A549 (cell line): ENCODE results near the gene SMARCB1. TPM values are rescaled to one million over a fixed set of nuclear protein-coding genes. Genes with fewer than 3 reads are reported as not detected.

Experiments used
- ATAC-seq, 2 experiments: fragments of 200-7000 bp in 1 of 2; fragments of >200 bp in 1 of 2; cut with Nextera tagmentation in 1 of 2; cut with Tn5 transposase in 1 of 2; 3 replicates each; pipeline versions ENCODE4 v1.8.0 to v1.9.1; 2018 to 2020; ENCODE audit warnings: mild to moderate bottlenecking in 1 of 2, moderate library complexity in 1 of 2
- CTCF ChIA-PET: fragments of 300-600 bp; sonication (Branson Sonifier 250); formaldehyde crosslinking; extraction: SDS; loops from one replicate; lab custom pipeline; 2021; ENCODE audit warnings: antibody characterized with exemption, inconsistent platforms; lab: Yijun Ruan, JAX
- POLR2A ChIA-PET: fragments of 350-600 bp; formaldehyde crosslinking; extraction: SDS; loops from one replicate; lab custom pipeline; 2021; ENCODE audit warnings: antibody characterized with exemption, inconsistent platforms; lab: Yijun Ruan, JAX
- DNase-seq, 2 experiments: peaks; one replicate each; pipeline versions ENCODE4 v3.0.0 to v3.0.0-alpha.2; 2011 to 2016; ENCODE audit warnings: low read depth in 1 of 2, low spot score in 1 of 2
- FAIRE-seq: peaks from 2 replicates; lab custom pipeline; 2011; peaks lifted over from hg19 to GRCh38; lab: Jason Lieb, UNC
- H3K27ac ChIP-seq, 2 experiments: fragments of >200 bp; sonication (Bioruptor Twin); formaldehyde crosslinking; 3 replicates each; pipeline ENCODE4 v1.5.1; 2016 to 2017
- H3K4me1 ChIP-seq: fragments of >200 bp; sonication (Bioruptor Twin); formaldehyde crosslinking; 3 replicates; pipeline ENCODE4 v1.6.1; 2016
- H3K4me2 ChIP-seq: fragments of >200 bp; sonication (Bioruptor Twin); formaldehyde crosslinking; 3 replicates; pipeline ENCODE4 v1.6.1; 2016
- H3K4me3 ChIP-seq: fragments of >200 bp; sonication (Bioruptor Twin); formaldehyde crosslinking; 3 replicates; pipeline ENCODE4 v1.5.1; 2016
- H3K9me3 ChIP-seq: fragments of >200 bp; sonication (Bioruptor Twin); formaldehyde crosslinking; 3 replicates; pipeline ENCODE4 v1.6.1; 2016
- CHD4 ChIP-seq: fragments of 200-600 bp; sonication (generic); IDR thresholded peaks from 2 replicates; pipeline ENCODE4 v1.6.1; 2016; ENCODE audit warnings: antibody characterized with exemption, mild to moderate bottlenecking, borderline replicate concordance
- EHMT2 ChIP-seq: fragments of 200-600 bp; sonication (generic); IDR thresholded peaks from 2 replicates; pipeline ENCODE4 v1.6.1; 2016; ENCODE audit warnings: antibody characterized with exemption, low read depth, mild to moderate bottlenecking, moderate library complexity
- HOXB13 ChIP-seq: fragments of 250-450 bp; sonication (Bioruptor Pico); IDR thresholded peaks from 2 replicates; pipeline ENCODE4 v1.5.0; 2020; ENCODE audit warnings: low read depth, mild to moderate bottlenecking, moderate library complexity
- MAZ ChIP-seq: fragments of 150-350 bp; IDR thresholded peaks from 2 replicates; pipeline ENCODE4 v1.6.1; 2014; ENCODE audit warnings: antibody characterized with exemption, low read depth, low read length, borderline replicate concordance
- SMC3 ChIP-seq: fragments of >200 bp; sonication (Bioruptor Twin); formaldehyde crosslinking; IDR thresholded peaks from 3 replicates; pipeline ENCODE4 v1.6.1; 2018; ENCODE audit warnings: inconsistent platforms
- ZFP36 ChIP-seq: fragments of 450-650 bp; IDR thresholded peaks from 2 replicates; pipeline ENCODE4 v1.6.1; 2014; ENCODE audit warnings: borderline replicate concordance; ENCODE audit not compliant: partially characterized antibody
- WGBS: methylation state at CpG from one replicate; pipeline ENCODE4 v1.1.6; 2017; ENCODE audit errors: missing lambda C conversion rate; 5-methylcytosine and 5-hydroxymethylcytosine counted together
- polyA plus RNA-seq, 4 experiments: library from polyadenylated mRNA; depleted of rRNA in 3 of 4; stranded (reverse); fragments of >200 nt; fragmentation: RNase III in 1 of 4; extraction: RNeasy Plus Mini Kit Qiagen cat#74134 plus additional on column Dnase treatment in 1 of 4; gene quantifications; 2 replicates in 3 of 4; 3 replicates in 1 of 4; pipeline ENCODE4 v1.2.3, GENCODE V29; 2011 to 2017
- TF ChIP-seq, protein P1 (sequence below): IDR thresholded peaks from 2 replicates; pipeline ENCODE4 v1.6.1; 2012
- TF ChIP-seq, protein P2 (sequence below): IDR thresholded peaks from 2 replicates; pipeline ENCODE4 v1.6.1; 2012; ENCODE audit warnings: low read depth, borderline replicate concordance

SMARCB1 gene
- polyA plus RNA-seq, 2 of the 4 experiments (the other 2 are of a cell fraction) = 65.6 to 133 TPM

DNA sequence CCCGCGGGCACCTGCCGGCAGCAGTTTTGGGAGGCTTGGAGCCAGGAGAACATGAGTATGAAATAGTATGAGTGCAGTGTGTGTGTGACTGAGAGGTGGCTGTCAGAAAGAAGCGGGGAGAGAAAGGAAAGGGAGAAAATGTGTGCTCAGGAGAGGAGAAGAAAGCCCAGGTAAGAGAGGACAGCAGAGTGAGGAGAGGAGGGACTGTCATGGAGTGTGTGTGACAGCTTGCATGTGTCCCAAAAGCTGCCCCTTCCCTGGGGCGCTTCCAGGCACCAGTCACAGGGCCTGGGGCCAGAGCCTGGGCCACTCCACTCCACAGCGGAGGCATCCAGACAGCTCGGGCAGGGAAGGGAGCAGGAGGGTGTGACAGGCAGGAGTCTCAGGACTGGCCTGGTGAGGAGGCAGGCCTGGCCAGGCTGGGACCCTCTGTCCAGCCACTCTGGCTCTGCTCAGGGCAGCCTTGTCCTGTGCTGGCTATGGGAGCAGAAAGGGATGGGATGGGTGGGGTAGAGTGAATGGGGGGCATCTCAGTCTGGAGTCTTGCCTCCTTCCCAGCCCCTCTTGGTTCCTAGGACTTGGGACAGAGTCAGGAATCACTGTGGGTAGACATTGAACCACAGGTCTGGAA lies 13.2 kb upstream of the SMARCB1 start:
- DNase-seq (no peak), FAIRE-seq (no peak)
- H3K4me3 ChIP-seq = no peak overlapping the region
- CTCF ChIA-PET = interaction anchor here (1.2 to 16.9 kb wide), 3 partner anchors 15 to 75 kb away, joined by 3 to 175 read pairs (median 4); no protein-coding TSS in a partner anchor
- no peak overlapping the region for H3K4me2 ChIP-seq
- H3K9me3 ChIP-seq = no peaks in the 10 kb centered on the region
- H3K27ac ChIP-seq = no peak overlapping the region
- TF ChIP-seq, protein P1, sequence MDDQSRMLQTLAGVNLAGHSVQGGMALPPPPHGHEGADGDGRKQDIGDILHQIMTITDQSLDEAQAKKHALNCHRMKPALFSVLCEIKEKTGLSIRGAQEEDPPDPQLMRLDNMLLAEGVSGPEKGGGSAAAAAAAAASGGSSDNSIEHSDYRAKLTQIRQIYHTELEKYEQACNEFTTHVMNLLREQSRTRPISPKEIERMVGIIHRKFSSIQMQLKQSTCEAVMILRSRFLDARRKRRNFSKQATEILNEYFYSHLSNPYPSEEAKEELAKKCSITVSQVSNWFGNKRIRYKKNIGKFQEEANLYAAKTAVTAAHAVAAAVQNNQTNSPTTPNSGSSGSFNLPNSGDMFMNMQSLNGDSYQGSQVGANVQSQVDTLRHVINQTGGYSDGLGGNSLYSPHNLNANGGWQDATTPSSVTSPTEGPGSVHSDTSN = no peak
- no peak for TF ChIP-seq SMC3
- TF ChIP-seq, protein P2, sequence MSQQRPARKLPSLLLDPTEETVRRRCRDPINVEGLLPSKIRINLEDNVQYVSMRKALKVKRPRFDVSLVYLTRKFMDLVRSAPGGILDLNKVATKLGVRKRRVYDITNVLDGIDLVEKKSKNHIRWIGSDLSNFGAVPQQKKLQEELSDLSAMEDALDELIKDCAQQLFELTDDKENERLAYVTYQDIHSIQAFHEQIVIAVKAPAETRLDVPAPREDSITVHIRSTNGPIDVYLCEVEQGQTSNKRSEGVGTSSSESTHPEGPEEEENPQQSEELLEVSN = no peak
- TF ChIP-seq, all 56 proteins: peak for 0
- POLR2A ChIA-PET = no interaction called here
- H3K4me1 ChIP-seq = peaks cover 21% of the 10 kb centered on the region
- peak in 1 of 2 experiments; percentile 25; a peak in 3 of 6 replicates for ATAC-seq
- 85% methylated on average over 7 of the region's 7 CpGs for WGBS

DNA sequence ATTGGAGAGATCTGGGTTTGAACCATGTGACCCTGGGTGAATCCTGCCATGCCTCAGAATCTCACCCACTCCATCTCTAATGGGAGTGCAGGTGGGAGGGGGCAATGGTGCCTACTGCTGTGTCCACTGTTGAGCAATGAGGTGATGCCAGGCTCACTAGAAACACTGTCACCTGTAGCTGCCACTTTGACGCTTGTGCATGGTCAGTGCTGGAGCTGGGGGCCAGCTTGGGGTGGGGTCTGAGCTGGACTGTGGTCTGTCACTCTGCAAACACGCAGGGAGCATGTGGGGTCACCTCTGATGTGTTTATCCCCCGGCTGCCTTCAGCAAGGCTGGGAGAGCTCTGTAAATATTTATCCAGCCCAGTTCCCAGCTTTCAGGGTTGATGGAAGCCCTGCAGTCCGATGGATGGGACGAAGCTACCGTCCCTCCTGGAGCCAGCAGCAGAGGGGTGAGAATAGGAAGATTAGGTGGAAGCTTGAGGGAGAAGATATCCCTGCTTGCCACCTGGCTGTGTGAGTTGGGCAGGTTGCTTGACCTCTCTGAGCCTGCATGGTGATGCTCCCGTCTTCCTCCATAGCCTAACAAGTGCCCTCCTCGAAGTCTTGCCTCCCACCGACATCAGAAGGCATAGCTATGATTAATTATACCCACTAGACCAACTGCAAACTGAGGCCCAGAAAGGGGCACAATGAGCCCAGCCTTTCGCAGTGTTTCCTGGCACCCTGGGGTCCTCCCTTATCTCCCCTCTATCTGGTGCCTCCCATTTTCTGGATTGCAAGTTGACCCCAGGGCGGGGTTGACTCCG lies 12.4 kb upstream of the SMARCB1 start:
- DNase-seq (no peak), ATAC-seq (no peak), FAIRE-seq (no peak)
- 77% methylated on average over 5 of the region's 12 CpGs for WGBS
- no peak overlapping the region for H3K4me3 ChIP-seq
- H3K4me2 ChIP-seq = no peak overlapping the region
- ChIA-PET CTCF (interaction anchor here (1.1 to 16.9 kb wide), 5 partner anchors 8 to 75 kb away, joined by 3 to 175 read pairs (median 4); no protein-coding TSS in a partner anchor), POLR2A (interaction anchor here (1.0 kb wide), 1 partner anchor 83 kb away, joined by 3 read pairs; the partner anchor contains the start of gene SLC2A11)
- no peak for TF ChIP-seq CHD4
- TF ChIP-seq MAZ = no peak
- H3K27ac ChIP-seq = no peak overlapping the region
- H3K9me3 ChIP-seq = no peaks in the 10 kb centered on the region
- H3K4me1 ChIP-seq = peaks cover 18% of the 10 kb centered on the region

DNA sequence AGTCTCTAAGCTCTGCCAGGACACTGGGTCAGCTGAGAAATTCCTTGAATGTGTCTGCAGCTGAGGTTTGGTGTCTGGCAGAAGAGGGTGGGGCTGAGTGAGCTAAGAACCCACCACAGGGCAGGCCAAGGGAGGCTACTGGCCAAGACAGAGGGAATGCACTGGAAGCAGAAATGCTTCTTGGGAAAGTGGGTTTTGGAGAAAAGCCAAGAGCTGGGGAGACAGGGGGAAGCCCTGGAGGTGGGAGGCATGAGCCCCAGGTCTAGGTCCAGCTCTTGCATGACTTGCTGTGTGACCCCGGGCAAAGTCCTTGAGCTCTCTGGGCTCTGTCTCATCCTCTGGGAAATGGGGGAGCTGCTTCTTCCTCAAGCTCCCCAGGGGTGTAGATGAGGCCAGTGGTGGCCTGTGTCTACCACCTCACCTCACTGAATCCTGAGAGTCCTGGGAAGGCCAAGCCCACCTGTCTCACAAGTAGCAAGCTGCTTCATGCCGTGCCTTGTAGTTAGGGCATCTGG lies 11.8 kb upstream of the SMARCB1 start:
- DNase-seq = peak in 1 of 2 experiments; percentile 19
- no peaks in the 10 kb centered on the region for H3K9me3 ChIP-seq
- no peak overlapping the region for H3K4me2 ChIP-seq
- WGBS = 67% methylated on average over 1 of the region's 2 CpGs
- H3K4me3 ChIP-seq = no peak overlapping the region
- ChIA-PET CTCF (interaction anchor here (1.1 to 16.9 kb wide), 7 partner anchors 9 to 597 kb away, joined by 3 to 175 read pairs (median 4); no protein-coding TSS in a partner anchor), POLR2A (interaction anchor here (1.0 kb wide), 1 partner anchor 83 kb away, joined by 3 read pairs; the partner anchor contains the start of gene SLC2A11)
- TF ChIP-seq ZFP36 (peak; percentile 52), HOXB13 (no peak)
- H3K27ac ChIP-seq = no peak overlapping the region
- peaks cover 18% of the 10 kb centered on the region for H3K4me1 ChIP-seq
- FAIRE-seq = no peak
- ATAC-seq = peak in 1 of 2 experiments; percentile 12; a peak in 1 of 6 replicates

DNA sequence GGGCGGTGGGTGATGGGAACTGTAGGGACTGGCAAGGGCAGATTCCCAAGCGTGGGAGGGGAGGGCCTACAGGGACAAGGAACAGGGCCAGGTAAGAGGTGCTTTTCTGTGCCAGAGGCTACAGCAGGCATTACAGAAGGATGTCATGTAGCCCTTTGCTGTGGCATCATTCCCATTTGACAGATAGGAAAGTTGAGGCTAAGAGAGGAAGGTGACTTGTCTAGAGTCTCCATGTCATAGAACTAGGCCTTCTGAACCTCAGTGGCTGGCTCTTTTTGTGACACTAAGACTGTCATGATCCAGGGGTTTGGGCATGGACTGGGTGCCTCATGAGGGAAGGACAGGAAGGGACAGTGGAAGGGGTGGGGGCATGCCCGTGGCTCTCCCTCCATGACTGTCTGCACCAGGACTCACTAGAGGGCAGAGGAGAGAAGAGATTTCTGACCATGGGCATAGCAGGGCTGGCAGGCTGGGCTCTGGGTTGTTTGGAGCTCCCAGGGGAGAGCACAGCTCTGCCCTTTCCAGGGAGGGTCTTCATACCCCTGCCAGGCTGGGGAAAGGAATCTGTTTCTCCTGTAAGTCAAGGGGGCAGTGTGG lies 10.9 kb upstream of the SMARCB1 start:
- DNase-seq (peak in 1 of 2 experiments; percentile 19), ATAC-seq (peak; percentile 52 to 63; a peak in 3 of 6 replicates), FAIRE-seq (no peak)
- Histone ChIP-seq H3K4me1 (peaks cover 18% of the 10 kb centered on the region), H3K4me2 (no peak overlapping the region), H3K9me3 (no peaks in the 10 kb centered on the region), H3K27ac (no peak overlapping the region), H3K4me3 (no peak overlapping the region)
- no peak for TF ChIP-seq ZFP36
- TF ChIP-seq, protein P1 = no peak
- no peak for TF ChIP-seq EHMT2
- POLR2A ChIA-PET = interaction anchor here (1.0 kb wide), 1 partner anchor 82 kb away, joined by 3 read pairs; the partner anchor contains the start of gene SLC2A11
- CTCF ChIA-PET = interaction anchor here (1.1 to 16.9 kb wide), 5 partner anchors 10 to 598 kb away, joined by 3 to 175 read pairs (median 4); no protein-coding TSS in a partner anchor
- 59% methylated on average over 3 of the region's 3 CpGs for WGBS
